ENCODE measurements around the gene RNF186. TPM values are rescaled to one million over a fixed set of nuclear protein-coding genes. Genes with fewer than 3 reads are reported as not detected.

Gene RNF186
- total RNA-seq, 4 donors from 2014 or later = 10.5 to 174 (median 63.2) TPM

- intact Hi-C loops (cut with DNase I; ENCODE audit: low total_unique reads) = no loop called here
- WGBS, 2 donors (ENCODE audit: low coverage in 1 of 2) = 60 to 72% methylated on average over 2 to 6 of the region's 6 CpGs
- no peaks in the 10 kb centered on the region for H3K27me3 ChIP-seq
- no peaks in the 10 kb centered on the region for H3K9me3 ChIP-seq
- peaks cover 4 to 24% (median 15%) of the 10 kb centered on the region in 4 donors for H3K4me1 ChIP-seq
- no peak for DNase-seq
- in situ Hi-C loops (cut with MboI; ENCODE audit: low pct_ligation_motif_present in 1 of 4, low pct_unique_long_range_greater_than_20kb in 1 of 4, low sequenced_read_pairs in 3 of 4) = no loop called here
- H3K27ac ChIP-seq = peak overlapping the region; percentile 91 to 97 (median 93)
- H3K4me3 ChIP-seq = peak overlapping the region in 3 of 4 donors; percentile 62 to 67 (median 64)
- TF ChIP-seq CTCF (IDR thresholded peaks at IDR 0.05) (no peak), EP300 (IDR thresholded peaks at IDR 0.05; ENCODE audit: low read depth) (no peak), POLR2A (IDR thresholded peaks at IDR 0.05) (no peak), POLR2AphosphoS5 (IDR thresholded peaks at IDR 0.05) (no peak)
- no peaks in the 10 kb centered on the region for H3K36me3 ChIP-seq
Observed at GRCh38 chr1:19798486-19799229, 16.4 kb downstream of the RNF186 start.

GRCh38 chr1:19797827-19798226 lies 17.3 kb downstream of the RNF186 start:
- Histone ChIP-seq H3K27ac (peak overlapping the region in 2 of 4 donors; percentile 91 to 93), H3K4me3 (no peak overlapping the region), H3K9me3 (no peaks in the 10 kb centered on the region), H3K36me3 (peaks cover 0 to 5% (median 0%) of the 10 kb centered on the region in 4 donors), H3K4me1 (peaks cover 4 to 24% (median 15%) of the 10 kb centered on the region in 4 donors), H3K27me3 (no peaks in the 10 kb centered on the region)
- TF ChIP-seq POLR2AphosphoS5 (IDR thresholded peaks at IDR 0.05) (no peak), EP300 (IDR thresholded peaks at IDR 0.05; ENCODE audit: low read depth) (no peak)
- 78% methylated on average over 5 of the region's 5 CpGs; no CpG with 5 or more reads in 1 of the 2 donors for WGBS, 2 donors (ENCODE audit: low coverage in 1 of 2)
- no peak for DNase-seq
- intact Hi-C loops (cut with DNase I; ENCODE audit: low total_unique reads) = no loop called here
- in situ Hi-C loops (cut with MboI; ENCODE audit: low pct_ligation_motif_present in 1 of 4, low pct_unique_long_range_greater_than_20kb in 1 of 4, low sequenced_read_pairs in 3 of 4) = no loop called here

GRCh38 chr1:19794583-19794982 lies 20.5 kb downstream of the RNF186 start:
- Histone ChIP-seq H3K4me3 (no peak overlapping the region), H3K36me3 (peaks cover 0 to 8% (median 0%) of the 10 kb centered on the region in 4 donors), H3K27me3 (no peaks in the 10 kb centered on the region), H3K27ac (no peak overlapping the region), H3K4me1 (peaks cover 4 to 14% (median 13%) of the 10 kb centered on the region in 4 donors), H3K9me3 (no peaks in the 10 kb centered on the region)
- TF ChIP-seq CTCF (IDR thresholded peaks at IDR 0.05) (no peak), POLR2A (IDR thresholded peaks at IDR 0.05) (no peak), POLR2AphosphoS5 (IDR thresholded peaks at IDR 0.05) (no peak), EP300 (IDR thresholded peaks at IDR 0.05; ENCODE audit: low read depth) (no peak)
- DNase-seq = no peak
- in situ Hi-C loops (cut with MboI; ENCODE audit: low pct_ligation_motif_present in 1 of 4, low pct_unique_long_range_greater_than_20kb in 1 of 4, low sequenced_read_pairs in 3 of 4) (no loop called here), intact Hi-C loops (cut with DNase I; ENCODE audit: low total_unique reads) (no loop called here)
- WGBS, 2 donors (ENCODE audit: low coverage in 1 of 2) = 83 to 86% methylated on average over 4 of the region's 4 CpGs

- no peak for DNase-seq
- in situ Hi-C loops (cut with MboI; ENCODE audit: low pct_ligation_motif_present in 1 of 4, low pct_unique_long_range_greater_than_20kb in 1 of 4, low sequenced_read_pairs in 3 of 4) (no loop called here), intact Hi-C loops (cut with DNase I; ENCODE audit: low total_unique reads) (no loop called here)
- no peaks in the 10 kb centered on the region for H3K9me3 ChIP-seq
- 67 to 85% methylated on average over 2 to 6 of the region's 6 CpGs for WGBS, 2 donors (ENCODE audit: low coverage in 1 of 2)
- H3K4me1 ChIP-seq = peaks cover 0 to 6% (median 4%) of the 10 kb centered on the region in 4 donors
- H3K4me3 ChIP-seq = no peak overlapping the region
- TF ChIP-seq POLR2AphosphoS5 (IDR thresholded peaks at IDR 0.05) (no peak), POLR2A (IDR thresholded peaks at IDR 0.05) (no peak), CTCF (IDR thresholded peaks at IDR 0.05) (no peak), EP300 (IDR thresholded peaks at IDR 0.05; ENCODE audit: low read depth) (no peak)
- H3K36me3 ChIP-seq = peaks cover 0 to 8% (median 0%) of the 10 kb centered on the region in 4 donors
- no peak overlapping the region for H3K27ac ChIP-seq
- H3K27me3 ChIP-seq = no peaks in the 10 kb centered on the region
Observed at GRCh38 chr1:19793360-19794046, 21.6 kb downstream of the RNF186 start.

Measured in transverse colon (tissue), 4 donors.